HG03097 (cell line): Measurements from ENCODE around the gene ELMO3.

ENCODE experiments used
- ATAC-seq: cut with Tn5 transposase; IDR thresholded peaks from one replicate; pipeline ENCODE4 v1.9.1; 2021; ENCODE audit not compliant: unreplicated experiment, low FRiP score

Gene ELMO3

GRCh38 chr16:67237396-67238277 is 38.7 kb downstream of the ELMO3 start:
- ATAC-seq, result no peak

- no peak for ATAC-seq
Measured at GRCh38 chr16:67238278-67238575, 39.3 kb downstream of the ELMO3 start.

- no peak for ATAC-seq
Measured at GRCh38 chr16:67238806-67239470, 40.0 kb downstream of the ELMO3 start.

- no peak for ATAC-seq
Measured at GRCh38 chr16:67240506-67240905, 41.6 kb downstream of the ELMO3 start.

GRCh38 chr16:67241008-67241900 is 42.3 kb downstream of the ELMO3 start:
- no peak for ATAC-seq

- no peak for ATAC-seq
Measured at GRCh38 chr16:67242138-67242730, 43.3 kb downstream of the ELMO3 start.

GRCh38 chr16:67243481-67243880 is 44.5 kb downstream of the ELMO3 start:
- ATAC-seq, result no peak

GRCh38 chr16:67244387-67245185 is 45.7 kb downstream of the ELMO3 start:
- peak; percentile 50 for ATAC-seq

- no peak for ATAC-seq
Measured at GRCh38 chr16:67245186-67245585, 46.3 kb downstream of the ELMO3 start.

- no peak for ATAC-seq
Measured at GRCh38 chr16:67245674-67246080, 46.7 kb downstream of the ELMO3 start.

GRCh38 chr16:67246081-67246755 is 47.3 kb downstream of the ELMO3 start:
- no peak for ATAC-seq

GRCh38 chr16:67246756-67247191 is 47.8 kb downstream of the ELMO3 start:
- ATAC-seq, result no peak

GRCh38 chr16:67247192-67248072 is 48.5 kb downstream of the ELMO3 start, which contains the start of gene FHOD1:
Gene FHOD1 (minus strand): TSS chr16:67247481. CDS start chr16:67247410, 71 bp downstream.
- ATAC-seq, result peak; percentile 45

GRCh38 chr16:67248073-67248400 is 49.1 kb downstream of the ELMO3 start:
- no peak for ATAC-seq

- ATAC-seq, result no peak
Measured at GRCh38 chr16:67248401-67249177, 49.7 kb downstream of the ELMO3 start, which contains the start of gene SLC9A5. Gene SLC9A5 (plus strand): TSS chr16:67248979. CDS start chr16:67249015, 36 bp downstream.

- no peak for ATAC-seq
Measured at GRCh38 chr16:67249178-67250044, 50.5 kb downstream of the ELMO3 start.

- no peak for ATAC-seq
Measured at GRCh38 chr16:67250045-67250327, 51.1 kb downstream of the ELMO3 start.
